Measurements from ENCODE around the gene IL10RB.
"Not testable (repeated sequence)": the region's sequence is repeated elsewhere in the genome, so short reads cannot be mapped to it uniquely, and the experiment has no call there.

IL10RB gene

DNA sequence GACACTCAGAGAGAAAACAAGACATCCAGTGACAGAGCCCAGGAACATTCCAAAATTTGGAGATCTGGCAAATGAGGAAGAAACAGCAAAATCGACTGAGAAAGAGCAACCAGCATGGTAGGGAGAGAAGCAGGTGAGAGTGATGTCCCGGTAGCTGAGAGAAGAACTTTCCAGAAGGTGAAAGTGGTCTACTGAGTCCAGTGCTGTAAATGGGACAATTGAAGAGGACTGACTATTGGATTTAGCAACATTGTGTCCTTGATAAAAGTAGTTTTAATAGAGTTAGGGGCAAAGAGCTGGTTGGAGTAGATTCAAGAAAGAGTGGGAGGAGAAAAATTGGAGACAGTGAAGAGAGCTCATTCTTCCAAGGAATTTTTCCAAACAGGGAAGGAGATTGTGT, 15.0 kb upstream of the IL10RB start:
- H3K27ac ChIP-seq = no peak overlapping the region
- TF ChIP-seq, protein P1, sequence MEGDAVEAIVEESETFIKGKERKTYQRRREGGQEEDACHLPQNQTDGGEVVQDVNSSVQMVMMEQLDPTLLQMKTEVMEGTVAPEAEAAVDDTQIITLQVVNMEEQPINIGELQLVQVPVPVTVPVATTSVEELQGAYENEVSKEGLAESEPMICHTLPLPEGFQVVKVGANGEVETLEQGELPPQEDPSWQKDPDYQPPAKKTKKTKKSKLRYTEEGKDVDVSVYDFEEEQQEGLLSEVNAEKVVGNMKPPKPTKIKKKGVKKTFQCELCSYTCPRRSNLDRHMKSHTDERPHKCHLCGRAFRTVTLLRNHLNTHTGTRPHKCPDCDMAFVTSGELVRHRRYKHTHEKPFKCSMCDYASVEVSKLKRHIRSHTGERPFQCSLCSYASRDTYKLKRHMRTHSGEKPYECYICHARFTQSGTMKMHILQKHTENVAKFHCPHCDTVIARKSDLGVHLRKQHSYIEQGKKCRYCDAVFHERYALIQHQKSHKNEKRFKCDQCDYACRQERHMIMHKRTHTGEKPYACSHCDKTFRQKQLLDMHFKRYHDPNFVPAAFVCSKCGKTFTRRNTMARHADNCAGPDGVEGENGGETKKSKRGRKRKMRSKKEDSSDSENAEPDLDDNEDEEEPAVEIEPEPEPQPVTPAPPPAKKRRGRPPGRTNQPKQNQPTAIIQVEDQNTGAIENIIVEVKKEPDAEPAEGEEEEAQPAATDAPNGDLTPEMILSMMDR (conservative IDR thresholded peaks at IDR 0.05) = no peak
- no peak for TF ChIP-seq ZFX (IDR thresholded peaks at IDR 0.05)

DNA sequence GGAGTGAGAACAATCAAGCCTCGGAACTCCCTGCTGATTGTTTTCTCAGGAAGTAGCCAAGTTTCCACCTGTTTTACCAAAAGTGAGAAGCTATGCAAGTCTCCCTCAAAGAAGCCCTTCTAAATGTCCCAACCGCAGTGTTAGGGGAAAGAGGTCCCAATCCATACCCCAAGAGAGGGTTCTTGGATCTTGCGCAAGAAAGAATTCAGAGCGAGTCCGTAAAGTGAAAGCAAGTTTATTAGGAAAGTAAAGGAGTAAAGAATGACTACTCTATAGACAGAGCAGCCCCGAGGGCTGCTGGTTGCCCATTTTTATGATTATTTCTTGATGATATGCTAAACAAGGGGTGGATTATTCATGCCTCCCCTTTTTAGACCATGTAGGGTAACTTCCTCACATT, 12.8 kb upstream of the IL10RB start:
- H3K27ac ChIP-seq = not testable (repeated sequence)

DNA sequence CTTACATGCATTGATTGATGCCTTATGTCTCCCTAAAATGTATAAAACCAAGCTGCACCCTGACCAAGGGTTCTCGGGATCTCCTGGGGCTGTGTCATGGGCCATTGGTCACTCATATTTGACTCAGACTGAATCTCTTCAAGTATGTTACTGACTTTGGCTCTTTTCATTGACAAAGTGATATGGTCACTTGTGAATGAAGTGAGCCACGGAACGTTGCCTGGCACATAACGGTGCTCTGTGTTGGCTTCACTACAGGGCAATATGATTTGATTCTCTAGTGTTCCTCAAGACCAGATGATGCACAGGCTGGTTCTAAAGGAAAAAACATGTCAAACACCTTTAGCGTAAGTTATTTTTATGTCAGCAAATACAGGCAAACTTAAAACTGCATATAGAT, 11.4 kb upstream of the IL10RB start:
- TF ChIP-seq ZFX (IDR thresholded peaks at IDR 0.05) = no peak
- TF ChIP-seq, protein P1 (conservative IDR thresholded peaks at IDR 0.05) = no peak
- H3K27ac ChIP-seq = no peak overlapping the region

DNA sequence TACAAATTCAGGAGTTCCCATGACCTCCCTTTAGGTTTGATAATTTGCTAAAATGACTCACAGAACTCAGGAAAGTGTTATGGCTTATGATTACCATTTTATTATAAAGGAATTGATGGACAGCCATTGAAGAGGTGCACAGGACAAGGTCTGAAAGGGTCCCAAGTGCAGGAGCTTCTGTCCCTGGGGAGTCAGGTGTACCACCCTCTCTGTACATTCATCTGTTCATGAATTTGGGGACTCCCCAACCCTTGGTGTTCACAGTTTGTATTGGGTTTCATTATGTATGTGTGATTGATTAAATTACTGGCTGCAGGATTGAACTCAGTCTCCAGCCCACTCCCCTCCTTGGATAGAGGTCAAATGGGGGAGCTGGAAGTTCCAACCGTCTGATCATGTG, 10.8 kb upstream of the IL10RB start:
- TF ChIP-seq, protein P1 (conservative IDR thresholded peaks at IDR 0.05) = no peak
- no peak for TF ChIP-seq ZFX (IDR thresholded peaks at IDR 0.05)

DNA sequence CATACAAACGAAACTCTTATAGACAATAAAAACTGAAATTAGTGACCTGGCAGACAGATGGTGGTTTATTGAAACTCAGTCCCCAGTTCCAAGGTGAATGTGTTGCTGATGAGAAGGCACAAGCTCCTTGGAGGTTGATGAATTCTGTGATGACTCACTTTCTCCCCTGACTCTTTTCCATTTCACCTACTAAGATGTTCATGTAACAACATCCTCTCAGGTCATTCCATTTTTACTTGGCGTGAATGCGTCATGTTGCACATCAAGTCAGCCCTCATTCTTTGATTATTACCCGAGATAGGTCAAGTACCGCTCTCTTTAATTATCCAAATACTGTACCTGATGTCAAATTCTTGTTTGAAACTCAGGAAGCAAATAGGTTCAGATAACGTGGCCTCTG, 10.1 kb upstream of the IL10RB start:
- TF ChIP-seq, protein P1 (conservative IDR thresholded peaks at IDR 0.05) = no peak
- no peak for TF ChIP-seq ZFX (IDR thresholded peaks at IDR 0.05)
- no peak overlapping the region for H3K27ac ChIP-seq

More for the DNA sequence above, 10.8 kb upstream of the IL10RB start:
- no peak overlapping the region for H3K27ac ChIP-seq

DNA sequence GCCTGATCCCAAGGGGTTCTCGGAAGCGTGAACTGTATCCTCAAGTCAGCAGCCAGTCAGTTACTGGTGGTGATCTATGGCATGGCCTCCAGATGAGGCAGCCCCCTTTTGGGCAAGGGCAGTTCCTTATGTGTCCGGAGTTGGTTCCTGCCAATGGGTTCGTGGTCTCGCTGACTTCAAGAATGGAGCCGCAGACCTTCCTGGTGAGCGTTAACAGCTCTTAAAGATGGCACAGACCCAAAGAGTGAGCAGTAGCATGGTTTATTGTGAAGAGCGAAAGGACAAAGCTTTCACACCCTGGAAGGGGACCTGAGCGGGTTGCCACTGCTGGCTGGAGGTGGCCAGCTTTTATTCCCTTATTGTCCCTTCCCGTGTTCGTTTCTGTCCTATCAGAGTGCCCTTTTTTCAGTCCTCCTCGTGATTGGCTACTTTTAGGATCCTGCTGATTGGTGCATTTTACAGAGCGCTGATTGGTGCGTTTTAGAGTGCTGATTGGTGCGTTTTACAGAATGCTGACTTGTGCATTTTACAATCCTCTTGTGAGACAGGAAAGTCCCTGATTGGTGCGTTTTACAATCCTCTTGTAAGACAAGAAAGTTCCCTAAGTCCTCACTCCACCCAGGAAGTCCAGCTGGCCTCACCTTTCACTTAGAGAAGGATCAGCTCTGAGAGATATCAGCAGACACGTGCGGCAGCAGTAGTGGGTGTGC, 8.9 kb upstream of the IL10RB start:
- TF ChIP-seq ZFX (IDR thresholded peaks at IDR 0.05) = no peak
- TF ChIP-seq, protein P1 (conservative IDR thresholded peaks at IDR 0.05) = no peak
- H3K27ac ChIP-seq = no peak overlapping the region

DNA sequence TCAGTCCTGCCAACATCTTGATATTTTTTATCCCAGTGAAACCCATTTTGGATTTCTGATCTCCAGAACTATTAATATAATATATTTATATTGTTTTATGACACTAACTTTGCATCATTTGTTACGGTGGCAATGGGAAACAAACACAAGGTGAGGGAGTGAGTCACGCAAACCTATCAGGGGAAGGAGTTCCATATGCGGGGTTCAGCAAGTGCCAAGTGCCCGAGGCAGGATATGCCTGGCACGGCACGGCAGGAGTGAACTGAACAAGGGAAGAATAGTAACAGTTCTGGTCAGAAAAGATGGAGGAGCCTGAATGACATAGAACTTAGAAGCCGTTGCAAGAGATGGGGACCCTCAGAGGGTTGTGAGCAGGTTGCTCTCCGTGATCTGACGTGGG, 7.7 kb upstream of the IL10RB start:
- TF ChIP-seq, protein P1 (conservative IDR thresholded peaks at IDR 0.05) = no peak
- no peak for TF ChIP-seq ZFX (IDR thresholded peaks at IDR 0.05)
- H3K27ac ChIP-seq = no peak overlapping the region

DNA sequence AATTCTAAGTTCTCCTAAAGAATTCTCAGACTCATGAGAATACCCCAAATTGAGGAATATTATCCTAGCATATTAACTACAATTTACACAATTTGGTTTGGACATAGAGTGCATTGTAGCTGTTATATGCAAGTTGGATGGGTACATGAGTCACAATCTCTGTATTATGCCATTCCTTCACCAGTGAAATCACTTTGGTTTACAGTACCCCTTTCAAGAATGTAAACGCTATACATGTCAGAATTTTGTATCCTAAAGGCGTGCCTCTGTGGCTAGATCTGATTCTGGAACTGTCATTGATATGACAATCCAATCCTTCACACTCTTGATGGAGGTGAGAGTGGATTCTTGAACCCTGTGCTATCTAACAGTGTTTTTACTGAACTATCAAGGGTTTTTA, 6.7 kb upstream of the IL10RB start:
- no peak overlapping the region for H3K27ac ChIP-seq
- TF ChIP-seq ZFX (IDR thresholded peaks at IDR 0.05) = no peak
- TF ChIP-seq, protein P1 (conservative IDR thresholded peaks at IDR 0.05) = no peak
